Dedifferentiated amniotic fluid mesenchymal stem cell (primary cell): Measurements from ENCODE around the gene TNFAIP8L2.
"Not testable (repeated sequence)": the region's sequence is repeated elsewhere in the genome, so short reads cannot be mapped to it uniquely, and the experiment has no call there.

Experiments
- DNase-seq: peaks from one replicate; pipeline ENCODE4 v3.0.0-alpha.2; 2016; ENCODE audit errors: extremely low spot score

The TNFAIP8L2 gene

GRCh38 chr1:151146072-151146411 lies 10.4 kb upstream of the TNFAIP8L2 start:
- no peak for DNase-seq

GRCh38 chr1:151146412-151147131 lies 9.9 kb upstream of the TNFAIP8L2 start, which contains the start of gene SEMA6C:
SEMA6C (minus strand) TSS chr1:151146631; CDS start chr1:151142621, 4,010 bp downstream.
- DNase-seq: peak; percentile 80

GRCh38 chr1:151147132-151147503 lies 9.3 kb upstream of the TNFAIP8L2 start:
- DNase-seq: no peak

- no peak for DNase-seq
These were observed 8.8 kb upstream of the TNFAIP8L2 start for GRCh38 chr1:151147665-151148064.

- DNase-seq: no peak
These were observed 650 bp downstream of the TNFAIP8L2 start for GRCh38 chr1:151157067-151157531.

- DNase-seq: no peak
These were observed 1.9 kb downstream of the TNFAIP8L2 start for GRCh38 chr1:151158326-151158725.

GRCh38 chr1:151158751-151159251 lies 2.4 kb downstream of the TNFAIP8L2 start:
- no peak for DNase-seq

GRCh38 chr1:151159373-151159772 lies 2.9 kb downstream of the TNFAIP8L2 start:
- no peak for DNase-seq

- DNase-seq: peak; percentile 26
These were observed 8.4 kb downstream of the TNFAIP8L2 start for GRCh38 chr1:151164732-151165280.

- DNase-seq: no peak
These were observed 8.9 kb downstream of the TNFAIP8L2 start for GRCh38 chr1:151165281-151165737.

GRCh38 chr1:151165738-151166504 lies 9.5 kb downstream of the TNFAIP8L2 start, which contains the start of the genes LYSMD1 and SCNM1:
LYSMD1 (minus strand) TSS chr1:151165902; CDS start chr1:151165258, 644 bp downstream.
SCNM1 (plus strand) TSS chr1:151166144; CDS start chr1:151166153, 9 bp downstream.
- DNase-seq: peak; percentile 99

GRCh38 chr1:151166505-151166956 lies 10.1 kb downstream of the TNFAIP8L2 start:
- peak; percentile 44 for DNase-seq

- no peak for DNase-seq
These were observed 10.7 kb downstream of the TNFAIP8L2 start for GRCh38 chr1:151167116-151167515.

- DNase-seq: no peak
These were observed 14.7 kb downstream of the TNFAIP8L2 start for GRCh38 chr1:151171190-151171589.

GRCh38 chr1:151175041-151175741 lies 18.7 kb downstream of the TNFAIP8L2 start:
- DNase-seq: no peak

GRCh38 chr1:151175863-151176262 lies 19.4 kb downstream of the TNFAIP8L2 start, which contains the start of gene TMOD4:
TMOD4 (minus strand) TSS chr1:151175981; CDS start chr1:151174875, 1,106 bp downstream.
- no peak for DNase-seq

GRCh38 chr1:151176514-151177045 lies 20.1 kb downstream of the TNFAIP8L2 start:
- no peak for DNase-seq

GRCh38 chr1:151184211-151184610 lies 27.8 kb downstream of the TNFAIP8L2 start:
- no peak for DNase-seq

GRCh38 chr1:151187205-151187604 lies 30.8 kb downstream of the TNFAIP8L2 start:
- DNase-seq: no peak

- not testable (repeated sequence) for DNase-seq
These were observed 32.2 kb downstream of the TNFAIP8L2 start for GRCh38 chr1:151188667-151189066.
